Adrenal gland (tissue), 5 donors: ENCODE measurements around the gene LDB2.

Experiments
- POLR2A ChIP-seq, 2 donors: fragments of 450-650 bp; IDR thresholded peaks; one replicate each; pipeline ENCODE4 v1.6.1; 2017; ENCODE audit warnings: antibody characterized with exemption in 2 of 2, mild to moderate bottlenecking in 2 of 2, moderate library complexity in 1 of 2
- TF ChIP-seq, protein P1 (sequence below), 6 experiments: fragments of 450-650 bp in 4 of 6; fragments of 200-600 bp in 2 of 6; sonication (generic) in 1 of 6; IDR thresholded peaks; 1 replicate in 5 of 6; 2 replicates in 1 of 6; pipeline versions ENCODE4 v1.5.1 to v1.8.0; 2016 to 2021; ENCODE audit warnings: antibody characterized with exemption in 6 of 6, mild to moderate bottlenecking in 2 of 6, moderate library complexity in 1 of 6
- donor health status: DM: no; HTN: no; CAD: no.

DNA sequence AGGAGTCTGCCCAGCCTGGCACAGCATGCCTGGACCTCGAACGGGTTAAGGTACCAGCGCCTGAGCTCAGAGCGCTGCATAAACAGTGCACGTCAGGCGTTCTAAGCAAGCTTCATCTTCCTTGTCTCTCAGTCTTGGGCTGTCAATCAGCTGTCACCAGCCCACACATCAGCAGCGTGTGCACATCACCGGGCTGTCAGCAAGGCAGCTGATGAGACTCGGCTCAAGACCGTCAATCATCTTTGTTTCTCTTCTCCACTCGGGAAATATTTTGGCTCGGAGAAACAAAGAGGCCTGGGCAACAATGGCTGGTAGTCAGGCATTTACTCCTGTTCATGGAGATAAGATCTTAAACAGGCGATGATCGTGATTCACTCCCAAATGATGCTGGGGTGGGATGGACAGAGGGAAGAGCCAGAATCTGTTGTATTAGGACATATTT lies 141.3 kb downstream of the LDB2 start:
- TF ChIP-seq, protein P1, sequence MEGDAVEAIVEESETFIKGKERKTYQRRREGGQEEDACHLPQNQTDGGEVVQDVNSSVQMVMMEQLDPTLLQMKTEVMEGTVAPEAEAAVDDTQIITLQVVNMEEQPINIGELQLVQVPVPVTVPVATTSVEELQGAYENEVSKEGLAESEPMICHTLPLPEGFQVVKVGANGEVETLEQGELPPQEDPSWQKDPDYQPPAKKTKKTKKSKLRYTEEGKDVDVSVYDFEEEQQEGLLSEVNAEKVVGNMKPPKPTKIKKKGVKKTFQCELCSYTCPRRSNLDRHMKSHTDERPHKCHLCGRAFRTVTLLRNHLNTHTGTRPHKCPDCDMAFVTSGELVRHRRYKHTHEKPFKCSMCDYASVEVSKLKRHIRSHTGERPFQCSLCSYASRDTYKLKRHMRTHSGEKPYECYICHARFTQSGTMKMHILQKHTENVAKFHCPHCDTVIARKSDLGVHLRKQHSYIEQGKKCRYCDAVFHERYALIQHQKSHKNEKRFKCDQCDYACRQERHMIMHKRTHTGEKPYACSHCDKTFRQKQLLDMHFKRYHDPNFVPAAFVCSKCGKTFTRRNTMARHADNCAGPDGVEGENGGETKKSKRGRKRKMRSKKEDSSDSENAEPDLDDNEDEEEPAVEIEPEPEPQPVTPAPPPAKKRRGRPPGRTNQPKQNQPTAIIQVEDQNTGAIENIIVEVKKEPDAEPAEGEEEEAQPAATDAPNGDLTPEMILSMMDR (IDR thresholded peaks at IDR 0.05): no peak
- TF ChIP-seq POLR2A (IDR thresholded peaks at IDR 0.05): no peak
